Naive thymus-derived CD4-positive, alpha-beta T cell (primary cell): ENCODE measurements around the gene RNF150. TPM values are rescaled to one million over a fixed set of nuclear protein-coding genes. Genes with fewer than 3 reads are reported as not detected.

Experiments
- ATAC-seq: fragments of 150-1000 bp; cut with Tn5 transposase; 2 replicates; pipeline ENCODE4 v1.10.0; 2021; ENCODE audit warnings: mild to moderate bottlenecking, moderate library complexity
- CTCF ChIA-PET: fragments of 350-600 bp; sonication (Branson Sonifier 250); formaldehyde crosslinking; loops from one replicate; lab custom pipeline; 2021; ENCODE audit warnings: antibody characterized with exemption; lab: Charles Lee
- POLR2A ChIA-PET: fragments of 350-600 bp; sonication (Branson Sonifier 250); formaldehyde crosslinking; loops from one replicate; lab custom pipeline; 2021; ENCODE audit warnings: antibody characterized with exemption, inconsistent platforms; lab: Charles Lee
- DNase-seq, 9 donors: peaks; one replicate each; pipeline versions ENCODE4 v3.0.0 to v3.0.0-alpha.2; 2020 to 2022; ENCODE audit warnings: mixed read lengths in 1 of 9
- H3K27ac ChIP-seq: one replicate; pipeline ENCODE4 v1.7.0; 2013; ENCODE audit warnings: mild to moderate bottlenecking, low read depth, low read length, moderate library complexity
- H3K27me3 ChIP-seq, 2 donors: one replicate each; pipeline ENCODE4 v1.7.0; 2013; ENCODE audit warnings: low read length in 2 of 2, mild to moderate bottlenecking in 2 of 2, moderate library complexity in 2 of 2; ENCODE audit not compliant: control insufficient read depth in 2 of 2, insufficient read depth in 2 of 2
- H3K36me3 ChIP-seq, 3 experiments: 1 replicate in 2 of 3; 2 replicates in 1 of 3; pipeline ENCODE4 v1.7.0; 2013; ENCODE audit warnings: low read length in 3 of 3, mild to moderate bottlenecking in 3 of 3, moderate library complexity in 1 of 3; ENCODE audit not compliant: insufficient read depth in 3 of 3, control insufficient read depth in 2 of 3
- H3K4me1 ChIP-seq, 2 donors: one replicate each; pipeline ENCODE4 v1.7.0; 2013; ENCODE audit warnings: low read length in 2 of 2, mild to moderate bottlenecking in 2 of 2, moderate library complexity in 1 of 2; ENCODE audit not compliant: control insufficient read depth in 2 of 2, insufficient read depth in 2 of 2
- H3K4me3 ChIP-seq: 2 replicates; pipeline ENCODE4 v1.7.0; 2013; ENCODE audit warnings: mild to moderate bottlenecking, low read length
- H3K9me3 ChIP-seq, 3 experiments: 1 replicate in 2 of 3; 2 replicates in 1 of 3; pipeline ENCODE4 v1.7.0; 2013; ENCODE audit warnings: low read length in 3 of 3; ENCODE audit not compliant: control insufficient read depth in 2 of 3
- H3K27ac Mint-ChIP-seq, 9 donors: one replicate each; pipeline ENCODE4 v1.8.0; 2020 to 2022; ENCODE audit warnings: mixed read lengths in 9 of 9, mild to moderate bottlenecking in 8 of 9, moderate library complexity in 5 of 9, inconsistent platforms in 2 of 9
- H3K27me3 Mint-ChIP-seq, 5 donors: one replicate each; pipeline ENCODE4 v1.8.0; 2021 to 2022; ENCODE audit warnings: mixed read lengths in 5 of 5, mild to moderate bottlenecking in 1 of 5
- H3K36me3 Mint-ChIP-seq, 5 donors: one replicate each; pipeline ENCODE4 v1.8.0; 2020 to 2022; ENCODE audit warnings: mixed read lengths in 5 of 5, mild to moderate bottlenecking in 3 of 5, inconsistent platforms in 1 of 5
- H3K4me1 Mint-ChIP-seq, 7 donors: one replicate each; pipeline ENCODE4 v1.8.0; 2020 to 2022; ENCODE audit warnings: mixed read lengths in 7 of 7, mild to moderate bottlenecking in 3 of 7, inconsistent platforms in 1 of 7
- H3K4me3 Mint-ChIP-seq, 10 donors: one replicate each; pipeline ENCODE4 v1.8.0; 2020 to 2022; ENCODE audit warnings: mild to moderate bottlenecking in 10 of 10, mixed read lengths in 10 of 10, moderate library complexity in 6 of 10, inconsistent platforms in 2 of 10
- H3K9me3 Mint-ChIP-seq, 11 donors: one replicate each; pipeline ENCODE4 v1.8.0; 2020 to 2022; ENCODE audit warnings: mixed read lengths in 11 of 11, mild to moderate bottlenecking in 4 of 11, inconsistent platforms in 1 of 11, moderate library complexity in 1 of 11
- intact Hi-C, 2 donors: fragments of 100-400 bp; cut with micrococcal nuclease; formaldehyde crosslinking; loops; one replicate each; pipeline ENCODE4 v1.15.1; 2023
- polyA plus RNA-seq, 2 donors: library from polyadenylated mRNA; unstranded; fragments of 300-500 nt; fragmentation: Illumina TruSeq; gene quantifications; one replicate each; pipeline ENCODE4 v1.2.3, GENCODE V29; 2021
- total RNA-seq, 6 experiments: library from RNA in 5 of 6; stranded (reverse) in 5 of 6; gene quantifications; 1 replicate in 5 of 6; 2 replicates in 1 of 6; pipeline ENCODE4 v1.2.3 and lab custom pipeline; 2021 to 2026

Gene RNF150
- total and polyA plus RNA-seq, 7 experiments from 2014 or later, result 0.02 TPM; not detected in 6

- Histone ChIP-seq H3K9me3 (no peaks in the 10 kb centered on the region), H3K4me1 (no peaks in the 10 kb centered on the region), H3K27me3 (no peaks in the 10 kb centered on the region), H3K27ac (no peak overlapping the region), H3K36me3 (no peaks in the 10 kb centered on the region), H3K4me3 (no peak overlapping the region)
- POLR2A ChIA-PET, result no interaction called here
- H3K27ac Mint-ChIP-seq, result no peak overlapping the region
- ATAC-seq (peak; percentile 66), DNase-seq (peak in 6 of 9 donors; percentile 4 to 49 (median 36))
- H3K36me3 Mint-ChIP-seq, result no peaks in the 10 kb centered on the region
- intact Hi-C loops, result loop anchor here (1.0 to 5.0 kb wide), 5 partner anchors 23 to 1985 kb away; partner anchors contain the start of genes RNF150 (in 2 of the 2) and INPP4B (in 1 of the 2)
- H3K4me3 Mint-ChIP-seq, result no peak overlapping the region
- H3K27me3 Mint-ChIP-seq, result peaks cover 18 to 28% (median 23%) of the 10 kb centered on the region in 5 donors
- no peaks in the 10 kb centered on the region for H3K9me3 Mint-ChIP-seq
- CTCF ChIA-PET, result interaction anchor here (0.6 kb wide), 1 partner anchor 1349 kb away, joined by 3 read pairs; no protein-coding TSS in a partner anchor
- H3K4me1 Mint-ChIP-seq, result peaks cover 0 to 14% (median 5%) of the 10 kb centered on the region in 7 donors
These were observed 271.7 kb downstream of the RNF150 start for GRCh38 chr4:140861359-140862176.

- Mint-ChIP-seq H3K4me1 (peaks cover 0 to 14% (median 5%) of the 10 kb centered on the region in 7 donors), H3K9me3 (no peaks in the 10 kb centered on the region), H3K27me3 (peaks cover 14 to 44% (median 28%) of the 10 kb centered on the region in 5 donors), H3K36me3 (no peaks in the 10 kb centered on the region), H3K27ac (no peak overlapping the region), H3K4me3 (no peak overlapping the region)
- ChIA-PET CTCF (interaction anchor here (0.7 kb wide), 1 partner anchor 616 kb away, joined by 3 read pairs; no protein-coding TSS in a partner anchor), POLR2A (no interaction called here)
- Histone ChIP-seq H3K27ac (no peak overlapping the region), H3K36me3 (no peaks in the 10 kb centered on the region), H3K4me1 (no peaks in the 10 kb centered on the region), H3K4me3 (no peak overlapping the region), H3K9me3 (no peaks in the 10 kb centered on the region), H3K27me3 (no peaks in the 10 kb centered on the region)
- ATAC-seq (no peak), DNase-seq (no peak)
- intact Hi-C loops, result loop anchor here in 1 of 2 donors (10.0 kb wide), 2 partner anchors 264 to 1254 kb away; no protein-coding TSS in a partner anchor
These were observed 274.4 kb downstream of the RNF150 start for GRCh38 chr4:140858897-140859296.

- no peak overlapping the region for H3K4me3 Mint-ChIP-seq
- no peak overlapping the region for H3K4me3 ChIP-seq
- H3K36me3 Mint-ChIP-seq, result no peaks in the 10 kb centered on the region
- H3K4me1 Mint-ChIP-seq, result peaks cover 0 to 6% (median 0%) of the 10 kb centered on the region in 7 donors
- no peaks in the 10 kb centered on the region for H3K27me3 ChIP-seq
- no peaks in the 10 kb centered on the region for H3K9me3 Mint-ChIP-seq
- ATAC-seq (no peak), DNase-seq (no peak)
- intact Hi-C loops, result loop anchor here in 1 of 2 donors (10.0 kb wide), 2 partner anchors 262 to 1252 kb away; no protein-coding TSS in a partner anchor
- POLR2A ChIA-PET, result no interaction called here
- H3K36me3 ChIP-seq, result no peaks in the 10 kb centered on the region
- H3K9me3 ChIP-seq, result no peaks in the 10 kb centered on the region
- peaks cover 10 to 41% (median 25%) of the 10 kb centered on the region in 5 donors for H3K27me3 Mint-ChIP-seq
- CTCF ChIA-PET, result interaction anchor here (0.6 kb wide), 1 partner anchor 548 kb away, joined by 3 read pairs; no protein-coding TSS in a partner anchor
- H3K4me1 ChIP-seq, result no peaks in the 10 kb centered on the region
- no peak overlapping the region for H3K27ac Mint-ChIP-seq
- H3K27ac ChIP-seq, result no peak overlapping the region
These were observed 276.2 kb downstream of the RNF150 start for GRCh38 chr4:140857111-140857510.

- Mint-ChIP-seq H3K4me3 (no peak overlapping the region), H3K9me3 (no peaks in the 10 kb centered on the region), H3K27ac (no peak overlapping the region), H3K4me1 (peaks cover 0 to 6% (median 0%) of the 10 kb centered on the region in 7 donors), H3K27me3 (peaks cover 8 to 36% (median 24%) of the 10 kb centered on the region in 5 donors), H3K36me3 (no peaks in the 10 kb centered on the region)
- no peak for ATAC-seq
- H3K9me3 ChIP-seq, result no peaks in the 10 kb centered on the region
- H3K4me1 ChIP-seq, result no peaks in the 10 kb centered on the region
- no peak overlapping the region for H3K4me3 ChIP-seq
- no peaks in the 10 kb centered on the region for H3K27me3 ChIP-seq
- no peaks in the 10 kb centered on the region for H3K36me3 ChIP-seq
- ChIA-PET CTCF (no interaction called here), POLR2A (no interaction called here)
- H3K27ac ChIP-seq, result no peak overlapping the region
- intact Hi-C loops, result loop anchor here in 1 of 2 donors (10.0 kb wide), 2 partner anchors 262 to 1252 kb away; no protein-coding TSS in a partner anchor
- no peak for DNase-seq
These were observed 276.6 kb downstream of the RNF150 start for GRCh38 chr4:140856621-140857062.

GRCh38 chr4:140854168-140854567 lies 279.1 kb downstream of the RNF150 start:
- ChIA-PET POLR2A (no interaction called here), CTCF (no interaction called here)
- no peak overlapping the region for H3K27ac Mint-ChIP-seq
- H3K27ac ChIP-seq, result no peak overlapping the region
- no peak for DNase-seq
- no peak for ATAC-seq
- peaks cover 0 to 2% (median 0%) of the 10 kb centered on the region in 7 donors for H3K4me1 Mint-ChIP-seq
- H3K36me3 ChIP-seq, result no peaks in the 10 kb centered on the region
- H3K4me3 Mint-ChIP-seq, result no peak overlapping the region
- H3K27me3 Mint-ChIP-seq, result peaks cover 2 to 44% (median 31%) of the 10 kb centered on the region in 5 donors
- no peaks in the 10 kb centered on the region for H3K4me1 ChIP-seq
- no peaks in the 10 kb centered on the region for H3K36me3 Mint-ChIP-seq
- intact Hi-C loops, result loop anchor here (5.0 to 10.0 kb wide), 4 partner anchors 259 to 1249 kb away; partner anchors contain the start of gene ELMOD2 (in 1 of the 2)
- no peaks in the 10 kb centered on the region for H3K9me3 ChIP-seq
- no peak overlapping the region for H3K4me3 ChIP-seq
- H3K27me3 ChIP-seq, result no peaks in the 10 kb centered on the region
- H3K9me3 Mint-ChIP-seq, result no peaks in the 10 kb centered on the region

- H3K4me1 Mint-ChIP-seq, result peaks cover 0 to 2% (median 0%) of the 10 kb centered on the region in 7 donors
- intact Hi-C loops, result loop anchor here (1.0 to 10.0 kb wide), 5 partner anchors 257 to 1247 kb away; partner anchors contain the start of gene ELMOD2 (in 1 of the 2)
These were observed 281.5 kb downstream of the RNF150 start for GRCh38 chr4:140851804-140852203.

More at GRCh38 chr4:140851804-140852203, 281.5 kb downstream of the RNF150 start:
- no peak overlapping the region for H3K4me3 Mint-ChIP-seq
- no peaks in the 10 kb centered on the region for H3K9me3 Mint-ChIP-seq
- Histone ChIP-seq H3K36me3 (no peaks in the 10 kb centered on the region), H3K27me3 (no peaks in the 10 kb centered on the region), H3K4me3 (no peak overlapping the region), H3K9me3 (no peaks in the 10 kb centered on the region), H3K4me1 (no peaks in the 10 kb centered on the region), H3K27ac (no peak overlapping the region)
- ChIA-PET POLR2A (no interaction called here), CTCF (no interaction called here)
- ATAC-seq (no peak), DNase-seq (no peak)
- H3K27me3 Mint-ChIP-seq, result peaks cover 17 to 54% (median 42%) of the 10 kb centered on the region in 5 donors
- no peaks in the 10 kb centered on the region for H3K36me3 Mint-ChIP-seq
- no peak overlapping the region for H3K27ac Mint-ChIP-seq
